K562 (cell line): ENCODE data around the gene RAI1. TPM values are rescaled to one million over a fixed set of nuclear protein-coding genes. Genes with fewer than 3 reads are reported as not detected.

Experiments
- polyA plus RNA-seq, 8 experiments: library from polyadenylated mRNA; depleted of rRNA in 4 of 8; stranded (reverse) in 5 of 8; unstranded in 3 of 8; fragments of >200 nt; fragmentation: Nextera tagmentation in 2 of 8; fragmentation: Illumina TruSeq in 1 of 8; extraction: Ambion mirVana in 2 of 8; extraction: Trizol in 1 of 8; gene quantifications; 2 replicates each; pipeline versions ENCODE4 v1.2.1 to v1.2.3, GENCODE V29; 2011 to 2014; ENCODE audit warnings: inconsistent platforms in 1 of 8, missing spikeins in 1 of 8
- total RNA-seq, 7 experiments: library from RNA; depleted of rRNA in 6 of 7; stranded (reverse); fragments of >200 nt in 6 of 7; fragmentation: Illumina TruSeq in 2 of 7; extraction: Trizol in 2 of 7; gene quantifications; 2 replicates each; pipeline versions ENCODE4 v1.2.1 to v1.2.3, GENCODE V29; 2011 to 2021; ENCODE audit warnings: low replicate concordance in 1 of 7
- TF ChIP-seq, protein P1 (sequence below), 2 experiments: fragments of 450-650 bp; IDR thresholded peaks; 2 replicates each; pipeline ENCODE4 v1.6.1; 2016; ENCODE audit warnings: mild to moderate bottlenecking in 2 of 2, borderline replicate concordance in 1 of 2, low read depth in 1 of 2, moderate library complexity in 1 of 2

RAI1 gene
- total and polyA plus RNA-seq, 9 of the 15 experiments (the other 6 are each of a cell fraction or from before 2014, with no cell fraction given) = 0.68 to 19.9 (median 5.5) TPM

DNA sequence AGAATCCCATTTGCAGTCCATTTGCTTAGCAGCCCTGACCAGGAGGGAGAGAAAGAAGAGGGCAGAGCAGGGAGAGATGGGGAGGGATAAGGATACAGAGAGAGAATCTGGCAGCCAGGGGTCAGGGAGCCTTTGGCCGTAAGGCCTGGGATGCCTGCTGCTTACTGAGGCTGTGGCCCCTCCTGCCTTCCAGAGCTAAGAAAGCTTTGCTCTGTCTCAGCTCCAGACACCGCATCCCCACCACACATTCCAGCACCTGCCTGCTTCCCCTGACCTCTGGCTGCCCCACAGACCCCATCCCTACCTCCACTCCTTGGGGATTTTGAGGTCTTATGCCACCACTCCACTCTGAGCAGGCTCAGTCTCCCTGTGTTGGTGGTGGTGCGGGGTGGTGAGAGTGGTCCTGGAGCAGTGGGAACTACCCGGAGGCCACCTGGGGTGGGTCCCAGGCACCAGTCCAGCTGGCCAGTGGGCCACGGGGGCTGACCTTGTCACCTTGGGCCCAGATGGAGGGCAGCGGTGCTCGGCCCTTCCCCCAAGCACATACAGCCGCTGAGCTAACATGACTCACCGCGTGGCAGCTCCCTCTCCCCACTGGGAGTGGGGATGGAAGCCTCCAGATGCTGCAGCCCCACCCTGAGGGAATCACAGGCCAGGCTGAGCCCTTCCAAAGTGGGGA, 58.3 kb downstream of the RAI1 start (continued):
- TF ChIP-seq, protein P1, sequence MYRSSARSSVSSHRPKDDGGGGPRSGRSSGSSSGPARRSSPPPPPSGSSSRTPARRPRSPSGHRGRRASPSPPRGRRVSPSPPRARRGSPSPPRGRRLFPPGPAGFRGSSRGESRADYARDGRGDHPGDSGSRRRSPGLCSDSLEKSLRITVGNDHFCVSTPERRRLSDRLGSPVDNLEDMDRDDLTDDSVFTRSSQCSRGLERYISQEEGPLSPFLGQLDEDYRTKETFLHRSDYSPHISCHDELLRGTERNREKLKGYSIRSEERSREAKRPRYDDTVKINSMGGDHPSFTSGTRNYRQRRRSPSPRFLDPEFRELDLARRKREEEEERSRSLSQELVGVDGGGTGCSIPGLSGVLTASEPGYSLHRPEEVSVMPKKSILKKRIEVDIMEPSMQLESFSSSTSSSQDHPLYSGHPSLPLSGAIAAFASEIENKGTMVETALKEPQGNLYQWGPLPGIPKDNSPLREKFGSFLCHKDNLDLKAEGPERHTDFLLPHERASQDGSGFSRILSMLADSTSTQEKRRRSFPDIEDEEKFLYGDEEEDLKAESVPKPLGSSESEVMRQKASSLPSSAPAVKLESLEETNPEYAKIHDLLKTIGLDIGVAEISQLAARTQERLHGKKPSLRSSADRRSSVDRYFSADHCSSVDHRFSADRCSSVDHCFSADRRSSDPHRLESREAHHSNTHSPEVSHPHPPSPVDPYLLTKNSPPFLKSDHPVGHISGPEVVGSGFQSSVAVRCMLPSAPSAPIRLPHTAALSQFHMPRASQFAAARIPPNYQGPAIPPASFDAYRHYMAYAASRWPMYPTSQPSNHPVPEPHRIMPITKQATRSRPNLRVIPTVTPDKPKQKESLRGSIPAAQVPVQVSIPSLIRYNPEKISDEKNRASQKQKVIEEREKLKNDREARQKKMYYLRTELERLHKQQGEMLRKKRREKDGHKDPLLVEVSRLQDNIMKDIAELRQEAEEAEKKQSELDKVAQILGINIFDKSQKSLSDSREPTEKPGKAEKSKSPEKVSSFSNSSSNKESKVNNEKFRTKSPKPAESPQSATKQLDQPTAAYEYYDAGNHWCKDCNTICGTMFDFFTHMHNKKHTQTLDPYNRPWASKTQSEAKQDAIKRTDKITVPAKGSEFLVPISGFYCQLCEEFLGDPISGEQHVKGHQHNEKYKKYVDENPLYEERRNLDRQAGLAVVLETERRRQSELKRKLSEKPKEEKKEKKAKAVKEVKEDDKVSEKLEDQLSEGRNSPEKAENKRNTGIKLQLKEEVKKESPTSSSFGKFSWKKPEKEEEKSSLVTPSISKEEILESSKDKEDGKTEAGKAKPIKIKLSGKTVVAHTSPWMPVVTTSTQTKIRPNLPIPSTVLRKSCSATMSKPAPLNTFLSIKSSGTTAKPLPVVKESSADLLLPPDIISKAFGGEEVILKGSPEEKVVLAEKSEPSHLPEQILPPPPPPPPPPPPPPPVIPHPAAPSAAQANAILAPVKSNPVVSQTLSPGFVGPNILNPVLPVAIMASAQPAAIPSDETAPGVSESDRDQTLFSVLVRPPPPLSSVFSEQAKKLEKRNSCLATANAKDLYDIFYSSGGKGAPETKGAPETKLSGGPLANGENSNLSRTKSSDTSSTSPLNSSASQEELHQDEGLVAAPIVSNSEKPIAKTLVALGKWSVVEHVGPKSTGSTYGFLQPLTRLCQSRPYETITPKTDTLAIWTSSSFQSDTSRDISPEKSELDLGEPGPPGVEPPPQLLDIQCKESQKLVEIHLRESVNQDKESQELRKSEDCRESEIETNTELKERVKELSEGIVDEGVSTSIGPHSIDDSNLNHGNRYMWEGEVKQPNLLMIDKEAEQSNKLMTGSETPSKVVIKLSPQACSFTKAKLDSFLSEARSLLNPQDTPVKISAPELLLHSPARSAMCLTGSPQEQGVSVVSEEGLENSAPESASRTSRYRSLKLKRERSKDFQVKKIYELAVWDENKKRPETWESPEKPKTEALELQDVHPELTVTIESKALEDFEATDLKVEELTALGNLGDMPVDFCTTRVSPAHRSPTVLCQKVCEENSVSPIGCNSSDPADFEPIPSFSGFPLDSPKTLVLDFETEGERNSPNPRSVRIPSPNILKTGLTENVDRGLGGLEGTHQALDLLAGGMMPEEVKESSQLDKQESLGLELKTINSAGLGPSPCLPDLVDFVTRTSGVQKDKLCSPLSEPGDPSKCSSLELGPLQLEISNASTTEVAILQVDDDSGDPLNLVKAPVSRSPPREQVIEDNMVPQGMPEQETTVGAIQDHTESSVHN (IDR thresholded peaks at IDR 0.05; ENCODE audit: borderline replicate concordance in 1 of 2, low read depth in 1 of 2) = no peak
- TF ChIP-seq, all 486 proteins: peak for 17
